ENCODE measurements around the gene CACFD1. TPM values are rescaled to one million over a fixed set of nuclear protein-coding genes. Genes with fewer than 3 reads are reported as not detected.

CACFD1 gene
- total RNA-seq, 4 donors from 2014 or later, result 13.2 to 68.5 (median 54.4) TPM

- Histone ChIP-seq H3K9me3 (peaks cover 0 to 3% (median 0%) of the 10 kb centered on the region in 4 donors), H3K27me3 (peaks cover 0 to 5% of the 10 kb centered on the region in 2 donors), H3K36me3 (no peaks in the 10 kb centered on the region), H3K4me3 (peak overlapping the region in 3 of 4 donors; percentile 43 to 52 (median 49)), H3K27ac (no peak overlapping the region), H3K4me1 (peaks cover 0 to 15% (median 6%) of the 10 kb centered on the region in 4 donors)
- TF ChIP-seq POLR2A (IDR thresholded peaks at IDR 0.05), result no peak
- DNase-seq, result no peak
Measured at GRCh38 chr9:133427658-133428348, 32.0 kb upstream of the CACFD1 start.

DNA sequence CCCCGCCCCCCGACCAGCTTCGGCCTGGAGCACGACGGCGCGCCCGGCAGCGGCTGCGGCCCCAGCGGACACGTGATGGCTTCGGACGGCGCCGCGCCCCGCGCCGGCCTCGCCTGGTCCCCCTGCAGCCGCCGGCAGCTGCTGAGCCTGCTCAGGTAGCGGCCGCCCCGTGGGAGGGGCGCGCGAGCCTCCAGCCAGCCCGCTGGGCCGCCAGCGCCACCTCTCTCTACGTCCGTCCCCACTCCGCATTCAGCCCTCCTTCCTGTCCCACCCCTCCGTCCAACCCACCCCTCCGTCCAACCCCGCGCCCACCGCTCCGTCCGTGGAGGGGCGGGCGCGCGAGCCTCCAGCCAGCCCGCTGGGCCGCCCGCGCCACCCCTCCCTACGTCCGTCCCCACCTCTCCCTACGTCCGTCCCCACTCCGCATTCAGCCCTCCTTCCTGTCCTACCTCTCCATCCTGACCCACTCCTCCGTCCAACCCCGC lies 31.1 kb upstream of the CACFD1 start:
- H3K27me3 ChIP-seq, result peaks cover 0 to 5% of the 10 kb centered on the region in 2 donors
- H3K9me3 ChIP-seq, result peaks cover 0 to 3% (median 0%) of the 10 kb centered on the region in 4 donors
- peak in 1 of 3 donors; percentile 20 for DNase-seq
- no peak for TF ChIP-seq POLR2A (IDR thresholded peaks at IDR 0.05)
- TF ChIP-seq, protein P1, sequence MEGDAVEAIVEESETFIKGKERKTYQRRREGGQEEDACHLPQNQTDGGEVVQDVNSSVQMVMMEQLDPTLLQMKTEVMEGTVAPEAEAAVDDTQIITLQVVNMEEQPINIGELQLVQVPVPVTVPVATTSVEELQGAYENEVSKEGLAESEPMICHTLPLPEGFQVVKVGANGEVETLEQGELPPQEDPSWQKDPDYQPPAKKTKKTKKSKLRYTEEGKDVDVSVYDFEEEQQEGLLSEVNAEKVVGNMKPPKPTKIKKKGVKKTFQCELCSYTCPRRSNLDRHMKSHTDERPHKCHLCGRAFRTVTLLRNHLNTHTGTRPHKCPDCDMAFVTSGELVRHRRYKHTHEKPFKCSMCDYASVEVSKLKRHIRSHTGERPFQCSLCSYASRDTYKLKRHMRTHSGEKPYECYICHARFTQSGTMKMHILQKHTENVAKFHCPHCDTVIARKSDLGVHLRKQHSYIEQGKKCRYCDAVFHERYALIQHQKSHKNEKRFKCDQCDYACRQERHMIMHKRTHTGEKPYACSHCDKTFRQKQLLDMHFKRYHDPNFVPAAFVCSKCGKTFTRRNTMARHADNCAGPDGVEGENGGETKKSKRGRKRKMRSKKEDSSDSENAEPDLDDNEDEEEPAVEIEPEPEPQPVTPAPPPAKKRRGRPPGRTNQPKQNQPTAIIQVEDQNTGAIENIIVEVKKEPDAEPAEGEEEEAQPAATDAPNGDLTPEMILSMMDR (IDR thresholded peaks at IDR 0.05), result no peak
- H3K4me3 ChIP-seq, result peak overlapping the region; percentile 32 to 52 (median 46)
- peak overlapping the region in 1 of 4 donors; percentile 17 for H3K27ac ChIP-seq
- H3K4me1 ChIP-seq, result peaks cover 0 to 15% (median 6%) of the 10 kb centered on the region in 4 donors
- H3K36me3 ChIP-seq, result no peaks in the 10 kb centered on the region

DNA sequence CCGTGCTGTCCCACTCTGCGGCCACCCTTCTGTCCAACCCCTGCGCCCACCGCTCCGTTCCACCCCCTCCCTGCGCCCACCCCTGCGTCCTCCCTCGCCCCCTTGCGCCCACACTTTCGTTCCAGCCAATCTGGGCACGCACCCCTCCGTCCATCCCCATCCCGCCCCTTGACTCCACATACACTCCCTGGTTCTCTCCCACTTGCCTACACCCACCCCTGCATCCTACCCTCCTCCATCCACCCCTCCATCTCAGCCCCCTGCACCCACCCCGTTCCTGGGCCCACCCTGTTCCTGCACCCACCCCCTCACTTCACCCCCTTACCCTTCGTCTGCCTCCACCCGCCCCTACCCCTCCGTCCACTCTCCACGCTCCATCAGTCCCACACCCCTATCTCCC lies 30.6 kb upstream of the CACFD1 start:
- peaks cover 0 to 5% of the 10 kb centered on the region in 2 donors for H3K27me3 ChIP-seq
- no peak for TF ChIP-seq POLR2A (IDR thresholded peaks at IDR 0.05)
- TF ChIP-seq, protein P1 (IDR thresholded peaks at IDR 0.05), result no peak
- peaks cover 0 to 15% (median 6%) of the 10 kb centered on the region in 4 donors for H3K4me1 ChIP-seq
- peak overlapping the region in 3 of 4 donors; percentile 32 to 52 (median 43) for H3K4me3 ChIP-seq
- no peaks in the 10 kb centered on the region for H3K36me3 ChIP-seq
- H3K9me3 ChIP-seq, result peaks cover 0 to 3% (median 0%) of the 10 kb centered on the region in 4 donors
- DNase-seq, result no peak
- no peak overlapping the region for H3K27ac ChIP-seq

DNA sequence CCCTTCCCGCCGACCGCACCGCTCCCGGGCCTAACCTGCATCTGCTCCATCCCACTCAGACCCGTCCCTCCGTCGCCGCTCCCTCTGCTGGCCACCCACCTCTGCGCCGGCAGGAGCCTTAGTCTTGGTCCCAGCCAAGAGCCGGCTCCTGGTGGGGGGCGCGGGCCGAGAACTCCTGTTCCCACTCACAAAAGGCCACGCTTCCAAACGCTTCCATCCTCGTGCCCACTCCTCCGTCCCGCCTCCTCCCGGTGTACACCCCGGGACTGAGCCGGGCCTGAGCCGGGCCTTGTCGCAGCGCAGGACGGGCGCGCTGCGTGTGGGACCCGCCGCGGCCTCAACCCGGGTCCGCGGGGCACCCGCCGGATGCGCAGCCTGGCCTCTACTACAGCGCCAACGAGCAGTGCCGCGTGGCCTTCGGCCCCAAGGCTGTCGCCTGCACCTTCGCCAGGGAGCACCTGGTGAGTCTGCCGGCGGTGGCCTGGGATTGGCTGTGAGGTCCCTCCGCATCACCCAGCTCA lies 30.1 kb upstream of the CACFD1 start:
- Histone ChIP-seq H3K27ac (no peak overlapping the region), H3K27me3 (peaks cover 0 to 5% of the 10 kb centered on the region in 2 donors), H3K4me3 (peak overlapping the region in 1 of 4 donors; percentile 52), H3K4me1 (peaks cover 0 to 15% (median 6%) of the 10 kb centered on the region in 4 donors), H3K36me3 (no peaks in the 10 kb centered on the region), H3K9me3 (peaks cover 0 to 3% (median 0%) of the 10 kb centered on the region in 4 donors)
- TF ChIP-seq, protein P1 (IDR thresholded peaks at IDR 0.05), result peak in 4 of 6 experiments; percentile 12 to 32 (median 30)
- no peak for TF ChIP-seq POLR2A (IDR thresholded peaks at IDR 0.05)
- peak; percentile 49 to 65 (median 63) for DNase-seq

- H3K9me3 ChIP-seq, result peaks cover 0 to 3% (median 0%) of the 10 kb centered on the region in 4 donors
Measured at GRCh38 chr9:133430244-133430643, 29.5 kb upstream of the CACFD1 start.

More at GRCh38 chr9:133430244-133430643, 29.5 kb upstream of the CACFD1 start:
- Histone ChIP-seq H3K4me1 (peaks cover 0 to 15% (median 6%) of the 10 kb centered on the region in 4 donors), H3K4me3 (no peak overlapping the region), H3K27me3 (peaks cover 0 to 5% of the 10 kb centered on the region in 2 donors), H3K27ac (no peak overlapping the region), H3K36me3 (no peaks in the 10 kb centered on the region)
- TF ChIP-seq, protein P1 (IDR thresholded peaks at IDR 0.05), result no peak
- no peak for TF ChIP-seq POLR2A (IDR thresholded peaks at IDR 0.05)
- no peak for DNase-seq

All from Peyer's patch (tissue), 4 donors.